Kidney capillary endothelial cell (primary cell): ENCODE data around the gene RAD51AP2.

Experiments used
- DNase-seq: peaks from one replicate; pipeline ENCODE4 v3.0.0-alpha.2; 2018; ENCODE audit warnings: low spot score

RAD51AP2 gene

GRCh38 chr2:17470855-17471641 is 47.2 kb downstream of the RAD51AP2 start:
- DNase-seq = no peak

GRCh38 chr2:17461087-17461475 is 57.2 kb downstream of the RAD51AP2 start:
- DNase-seq = no peak
